Left kidney (tissue), 2 donors: ENCODE data around the gene KLHL33. TPM values are rescaled to one million over a fixed set of nuclear protein-coding genes. Genes with fewer than 3 reads are reported as not detected.

ENCODE experiments used
- DNase-seq: peaks from one replicate; pipeline ENCODE4 v3.0.0-alpha.2; 2013
- polyA plus RNA-seq: library from polyadenylated mRNA; unstranded; fragments of 120-200 nt; gene quantifications from one replicate; pipeline ENCODE4 v1.2.1, GENCODE V29; 2013; ENCODE audit not compliant: insufficient read length

KLHL33 gene
- polyA plus RNA-seq, 1 donor, result 0.60 TPM

- DNase-seq, result peak; percentile 13
These were observed 59.8 kb downstream of the KLHL33 start for GRCh38 chr14:20376071-20376588.

Other genes with a start within 250 kb of the KLHL33 start
- not detected for gene OR11G2, start 245.3 kb downstream of the KLHL33 start, polyA plus RNA-seq
- not detected for gene OR11H6, start 212.5 kb downstream of the KLHL33 start, polyA plus RNA-seq
- gene OR11H7, start 207.2 kb downstream of the KLHL33 start, polyA plus RNA-seq, result 0.98 TPM
- 0.13 TPM for gene OR11H4, start 196.9 kb downstream of the KLHL33 start, polyA plus RNA-seq
- 28.9 TPM for gene TTC5, start 130.2 kb downstream of the KLHL33 start, polyA plus RNA-seq
- gene CCNB1IP1, start 102.9 kb downstream of the KLHL33 start, polyA plus RNA-seq, result 127 TPM
- gene PARP2, start 92.5 kb downstream of the KLHL33 start, polyA plus RNA-seq, result 72.2 TPM
- gene TEP1, start 22.7 kb downstream of the KLHL33 start, polyA plus RNA-seq, result 21.5 TPM
- gene OSGEP, start 18.6 kb upstream of the KLHL33 start, polyA plus RNA-seq, result 85.7 TPM
- gene APEX1, start 19.1 kb upstream of the KLHL33 start, polyA plus RNA-seq, result 289 TPM
- 37.0 TPM for gene PIP4P1, start 25.3 kb upstream of the KLHL33 start, polyA plus RNA-seq
- gene PNP, start 33.2 kb upstream of the KLHL33 start, polyA plus RNA-seq, result 74.1 TPM
- 0.13 TPM for gene RNASE10, start 69.4 kb upstream of the KLHL33 start, polyA plus RNA-seq
- gene RNASE9, start 124.9 kb upstream of the KLHL33 start, polyA plus RNA-seq, result not detected
- not detected for gene RNASE11, start 151.8 kb upstream of the KLHL33 start, polyA plus RNA-seq
- not detected for gene RNASE12, start 155.2 kb upstream of the KLHL33 start, polyA plus RNA-seq
- gene OR6S1, start 205.5 kb upstream of the KLHL33 start, polyA plus RNA-seq, result not detected
- gene RNASE4, start 248.4 kb upstream of the KLHL33 start, polyA plus RNA-seq, result 1.0 TPM